ENCODE data around the gene EPHA4.

EPHA4 gene

GRCh38 chr2:221571025-221571550, 1.0 kb downstream of the EPHA4 start:
- peak; percentile 57 for DNase-seq

- DNase-seq = peak; percentile 62
Observed at GRCh38 chr2:221570321-221570935, 1.7 kb downstream of the EPHA4 start.

- DNase-seq = no peak
Observed at GRCh38 chr2:221569871-221570270, 2.2 kb downstream of the EPHA4 start.

- DNase-seq = no peak
Observed at GRCh38 chr2:221569425-221569845, 2.7 kb downstream of the EPHA4 start.

GRCh38 chr2:221568299-221568698, 3.8 kb downstream of the EPHA4 start:
- DNase-seq = no peak

GRCh38 chr2:221567809-221568208, 4.3 kb downstream of the EPHA4 start:
- no peak for DNase-seq

GRCh38 chr2:221567231-221567760, 4.8 kb downstream of the EPHA4 start:
- DNase-seq = no peak

GRCh38 chr2:221563270-221563985, 8.7 kb downstream of the EPHA4 start:
- DNase-seq = no peak

GRCh38 chr2:221562226-221562625, 9.9 kb downstream of the EPHA4 start:
- DNase-seq = no peak

- no peak for DNase-seq
Observed at GRCh38 chr2:221561770-221562169, 10.3 kb downstream of the EPHA4 start.

GRCh38 chr2:221559991-221560390, 12.1 kb downstream of the EPHA4 start:
- no peak for DNase-seq

GRCh38 chr2:221558107-221558506, 14.0 kb downstream of the EPHA4 start:
- no peak for DNase-seq

GRCh38 chr2:221555494-221555846, 16.6 kb downstream of the EPHA4 start:
- no peak for DNase-seq

- DNase-seq = peak; percentile 56
Observed at GRCh38 chr2:221554769-221555493, 17.2 kb downstream of the EPHA4 start.

- no peak for DNase-seq
Observed at GRCh38 chr2:221553333-221553732, 18.8 kb downstream of the EPHA4 start.

GRCh38 chr2:221552291-221552690, 19.8 kb downstream of the EPHA4 start:
- no peak for DNase-seq

GRCh38 chr2:221551864-221552263, 20.2 kb downstream of the EPHA4 start:
- DNase-seq = no peak

- DNase-seq = no peak
Observed at GRCh38 chr2:221549143-221549542, 23.0 kb downstream of the EPHA4 start.

GRCh38 chr2:221546505-221547225, 25.4 kb downstream of the EPHA4 start:
- no peak for DNase-seq

- DNase-seq = no peak
Observed at GRCh38 chr2:221541131-221541735, 30.9 kb downstream of the EPHA4 start.

- DNase-seq = no peak
Observed at GRCh38 chr2:221539246-221539645, 32.9 kb downstream of the EPHA4 start.

- DNase-seq = no peak
Observed at GRCh38 chr2:221535824-221536223, 36.3 kb downstream of the EPHA4 start.

Data from islet precursor cell (in vitro differentiated cells).